GM18499 (cell line): ENCODE results near the gene ARPC1B.
"Not testable (repeated sequence)": the region's sequence is repeated elsewhere in the genome, so short reads cannot be mapped to it uniquely, and the experiment has no call there.

Experiments used
- ATAC-seq: cut with Tn5 transposase; IDR thresholded peaks from one replicate; pipeline ENCODE4 v1.9.1; 2021; ENCODE audit warnings: moderate number of reproducible peaks; ENCODE audit not compliant: insufficient read depth, unreplicated experiment

Gene ARPC1B

DNA sequence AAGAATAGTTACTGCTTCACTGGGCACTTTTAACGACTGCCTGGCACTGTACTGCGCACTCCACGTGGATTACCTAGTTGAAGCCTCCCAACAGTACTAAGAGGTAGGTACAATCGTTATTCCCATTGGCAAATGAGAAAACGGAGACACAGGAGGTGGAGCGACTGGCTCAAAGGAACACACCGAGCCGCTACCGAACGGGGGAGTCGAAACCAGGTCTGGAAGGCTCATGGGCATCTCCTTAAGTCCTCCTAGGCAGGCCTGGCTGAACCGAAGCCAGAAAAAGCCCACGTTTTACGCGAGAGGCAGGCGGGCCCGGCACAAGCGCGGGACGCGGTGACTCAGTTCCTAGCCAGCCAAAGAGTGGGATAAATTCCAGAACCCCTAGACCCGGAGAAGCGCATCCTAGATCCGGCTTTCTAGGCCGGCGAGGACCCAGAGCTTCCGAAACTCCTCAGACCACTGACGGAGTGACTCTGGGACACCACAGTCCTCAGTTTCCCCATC, 33.4 kb downstream of the ARPC1B start:
- ATAC-seq: no peak

DNA sequence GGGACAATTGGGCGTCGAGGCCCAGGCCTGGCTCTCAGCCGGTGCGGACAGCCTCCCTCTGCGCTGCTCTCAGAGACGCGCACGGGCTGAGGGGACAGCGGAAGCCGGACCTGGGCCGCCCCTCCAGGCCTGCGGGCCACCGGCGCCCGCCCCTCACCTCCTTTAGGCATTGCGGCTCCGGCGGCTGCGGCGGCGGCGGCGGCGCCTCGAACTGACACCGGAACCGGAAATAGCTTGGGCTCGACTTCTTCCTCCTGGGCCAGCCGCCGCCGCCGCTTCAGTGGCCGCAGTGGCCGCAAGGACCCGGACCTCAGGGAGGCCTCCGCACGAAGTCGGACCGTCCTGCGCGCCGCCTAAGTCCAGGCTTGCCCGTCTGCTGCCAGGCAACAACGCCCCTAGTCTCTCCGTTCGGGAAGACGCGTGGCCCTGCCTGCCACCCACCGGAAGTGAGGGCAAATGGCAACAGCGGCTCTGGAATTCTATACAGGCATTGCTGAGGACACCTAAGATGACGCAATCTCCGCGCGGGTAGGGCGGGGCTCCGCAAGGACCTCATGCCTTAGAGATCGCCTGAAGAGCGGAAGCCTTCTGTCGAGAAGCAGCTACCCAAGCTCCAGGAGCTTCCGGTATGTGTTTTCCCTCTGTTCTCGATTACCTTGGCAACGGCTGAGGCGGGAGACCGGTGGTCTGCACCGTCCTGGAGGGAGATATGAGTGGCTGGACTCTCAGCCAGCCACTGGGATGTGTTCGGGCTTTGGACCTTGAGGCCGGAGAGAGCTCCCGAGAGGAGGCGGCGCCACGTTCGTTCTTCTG, 34.1 kb downstream of the ARPC1B start, which contains the start of the genes BUD31 and PDAP1:
BUD31 (plus strand) TSS at position 591 of the 813 bp plus-strand sequence. CDS start 2,124 bp downstream, outside the sequence.
PDAP1 (minus strand) TSS at position 219 of the 813 bp plus-strand sequence; CDS start at position 170, 49 bp downstream.
- ATAC-seq: peak; percentile 53

DNA sequence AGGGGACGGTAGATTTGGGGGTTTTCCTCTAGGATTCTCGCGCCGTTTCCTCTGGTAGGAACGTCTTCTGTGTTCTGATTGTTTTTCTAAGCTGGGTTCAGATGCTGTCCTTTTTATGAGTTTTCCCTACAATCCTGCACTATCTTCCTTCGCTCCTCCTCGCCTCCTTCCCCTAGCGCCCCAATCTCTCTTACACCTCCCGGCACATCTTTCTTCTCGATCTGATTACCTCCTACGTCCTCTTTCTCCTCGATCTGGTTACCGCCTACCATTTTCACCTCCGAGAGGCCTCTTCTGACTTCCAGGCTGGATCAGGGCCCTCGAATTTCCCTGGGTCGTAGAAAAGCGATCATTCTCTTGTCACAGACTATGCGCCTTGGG, 34.7 kb downstream of the ARPC1B start:
- ATAC-seq: no peak

DNA sequence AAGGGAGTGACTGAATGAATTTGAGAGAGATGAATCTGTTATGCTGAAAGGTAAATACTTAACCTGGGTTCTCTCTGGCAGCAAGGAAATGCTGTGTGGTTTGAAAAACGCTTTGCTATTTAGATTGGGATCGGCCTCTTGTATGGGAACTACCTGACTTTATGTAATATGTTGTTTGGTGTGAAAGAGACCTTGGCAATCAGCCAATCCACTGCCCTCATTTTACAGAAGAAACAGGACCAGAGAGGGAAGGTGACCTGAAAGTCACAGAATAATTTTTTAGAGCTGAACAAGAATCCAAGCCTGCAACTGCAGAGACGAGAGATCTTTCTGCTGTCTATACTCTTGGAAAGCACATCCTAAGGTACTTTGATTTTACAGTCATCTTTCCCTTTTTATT, 35.3 kb downstream of the ARPC1B start:
- no peak for ATAC-seq

DNA sequence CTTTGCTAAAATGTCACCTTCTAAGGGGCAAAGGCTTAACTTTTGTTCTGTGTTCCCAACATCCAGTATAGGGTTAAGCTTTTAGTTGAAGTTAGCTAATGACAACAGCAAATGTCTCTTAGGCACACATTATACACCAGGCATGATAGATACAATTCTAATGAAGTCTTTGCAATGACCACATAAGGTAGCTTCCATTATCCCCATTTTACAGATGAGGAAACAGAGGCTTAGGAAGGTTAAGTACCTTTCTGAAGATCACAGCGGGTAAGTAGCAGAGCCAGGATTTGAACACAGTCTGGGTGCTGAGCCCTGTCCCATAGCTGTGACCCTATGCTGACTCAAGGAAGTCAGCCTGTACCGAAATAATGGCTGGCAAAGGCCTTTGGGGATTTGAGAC, 36.1 kb downstream of the ARPC1B start:
- ATAC-seq: no peak

DNA sequence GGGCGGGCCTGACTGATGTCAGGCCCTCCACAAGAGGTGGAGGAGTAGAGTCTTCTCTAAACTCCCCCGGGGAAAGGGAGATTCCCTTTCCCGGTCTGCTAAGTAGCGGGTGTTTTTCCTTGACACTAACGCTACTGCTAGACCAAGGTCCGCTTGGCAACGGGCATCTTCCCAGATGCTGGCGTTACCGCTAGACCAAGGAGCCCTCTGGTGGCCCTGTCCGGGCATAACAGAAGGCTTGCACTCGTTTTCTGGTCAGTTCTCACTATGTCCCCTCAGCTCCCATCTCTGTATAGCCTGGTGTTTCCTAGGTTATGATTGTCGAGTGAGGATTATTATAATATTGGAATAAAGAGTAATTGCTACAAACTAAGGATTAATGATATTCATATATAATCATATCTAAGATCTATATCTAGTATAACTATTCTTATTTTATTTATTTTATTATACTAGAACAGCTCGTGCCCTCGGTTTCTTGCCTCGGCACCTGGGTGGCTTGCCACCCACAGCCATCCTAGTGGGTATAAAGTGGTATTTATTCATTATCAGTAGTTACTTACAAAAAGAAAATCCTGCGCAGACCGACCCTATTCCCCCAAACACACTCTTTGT, 41.1 kb downstream of the ARPC1B start:
- not testable (repeated sequence) for ATAC-seq

DNA sequence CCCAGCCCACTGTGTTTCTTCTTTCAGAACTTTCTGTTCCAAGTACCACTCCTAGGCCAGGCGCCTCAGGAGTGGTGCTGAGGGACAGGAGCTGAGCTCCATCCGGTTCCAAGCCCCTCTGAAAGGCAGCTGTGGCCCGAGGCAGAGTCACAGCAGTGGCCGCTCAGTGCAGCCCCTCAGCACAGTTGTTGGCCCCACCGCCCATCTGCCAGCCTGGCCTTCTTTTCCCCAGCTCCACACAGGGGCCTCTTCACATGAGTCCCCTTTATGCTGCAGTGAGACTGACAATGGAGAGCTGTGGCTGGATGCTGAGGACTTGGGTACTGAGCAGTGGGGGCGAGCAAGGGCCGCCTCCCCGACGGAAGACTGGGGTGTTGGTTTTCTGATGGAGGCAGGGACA, 43.7 kb downstream of the ARPC1B start:
- no peak for ATAC-seq

DNA sequence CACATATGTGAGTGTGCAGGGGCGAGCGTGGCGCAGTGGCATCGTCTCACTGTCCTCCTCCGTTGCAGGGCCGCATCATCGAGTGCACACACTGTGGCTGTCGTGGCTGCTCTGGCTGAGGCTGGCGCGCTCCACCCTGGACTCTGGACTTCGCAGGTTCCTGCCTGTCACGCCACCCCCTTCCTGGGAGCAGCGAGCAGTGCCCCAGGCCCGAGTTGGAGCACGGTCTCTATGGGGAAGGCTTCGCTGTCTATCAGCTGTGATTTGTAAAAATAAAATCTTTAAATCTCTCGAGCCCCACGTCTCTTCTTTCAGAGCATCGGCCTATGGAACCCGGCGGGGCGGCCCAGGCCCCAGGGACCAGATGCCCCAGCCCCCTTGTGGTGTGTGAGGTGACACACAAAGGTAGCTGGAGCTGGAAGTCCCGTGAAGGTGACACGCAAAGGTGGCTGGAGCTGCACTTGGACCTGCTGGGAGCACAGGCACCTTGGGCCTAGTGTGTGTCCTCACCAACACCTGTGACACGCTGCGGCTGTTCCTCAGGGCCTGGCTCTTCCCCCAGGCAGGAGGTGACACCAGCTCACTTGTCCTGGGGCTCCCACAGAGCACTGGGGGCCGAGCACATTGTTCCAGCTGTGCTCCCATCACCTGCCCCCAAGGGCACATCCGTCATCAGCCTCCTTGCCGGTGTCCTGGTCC, 44.9 kb downstream of the ARPC1B start:
- ATAC-seq: no peak

DNA sequence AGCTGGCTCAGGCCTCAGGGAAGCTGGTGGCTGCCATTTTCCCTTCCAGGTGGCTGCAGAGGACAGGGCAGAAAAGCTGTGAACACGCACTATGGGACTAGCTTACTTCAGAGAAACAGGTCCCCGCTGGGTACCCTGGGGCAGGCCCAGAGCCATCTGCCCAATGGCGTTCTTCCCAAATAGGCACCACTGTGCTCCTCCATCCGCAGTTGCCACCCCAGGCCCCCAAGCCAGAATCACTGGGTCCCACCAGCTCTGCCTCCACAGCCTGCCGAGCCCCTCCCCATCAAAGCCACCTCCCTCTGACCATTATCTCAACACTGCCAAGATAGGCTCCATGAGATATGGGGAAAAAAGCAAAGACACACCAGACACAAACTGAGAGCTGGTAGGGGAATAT, 45.7 kb downstream of the ARPC1B start:
- no peak for ATAC-seq

DNA sequence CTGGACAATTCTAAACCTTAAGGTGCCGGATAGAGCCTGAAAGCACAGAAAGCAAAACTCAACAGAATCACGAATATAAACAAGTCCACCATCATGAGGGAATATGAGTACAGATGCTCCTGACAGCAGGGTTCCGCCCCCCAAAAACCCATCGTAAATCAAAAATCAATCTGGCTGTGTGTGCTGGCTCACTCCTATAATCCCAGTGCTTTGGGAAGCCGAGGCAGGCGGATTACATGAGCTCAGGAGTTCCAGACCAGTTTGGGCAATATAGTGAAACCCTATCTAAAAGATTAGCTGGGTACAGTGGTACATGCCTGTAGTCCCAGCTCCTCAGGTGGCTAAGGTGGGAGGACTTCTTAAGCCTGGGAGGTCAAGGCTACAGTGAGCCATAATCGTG, 46.5 kb downstream of the ARPC1B start:
- ATAC-seq: no peak

DNA sequence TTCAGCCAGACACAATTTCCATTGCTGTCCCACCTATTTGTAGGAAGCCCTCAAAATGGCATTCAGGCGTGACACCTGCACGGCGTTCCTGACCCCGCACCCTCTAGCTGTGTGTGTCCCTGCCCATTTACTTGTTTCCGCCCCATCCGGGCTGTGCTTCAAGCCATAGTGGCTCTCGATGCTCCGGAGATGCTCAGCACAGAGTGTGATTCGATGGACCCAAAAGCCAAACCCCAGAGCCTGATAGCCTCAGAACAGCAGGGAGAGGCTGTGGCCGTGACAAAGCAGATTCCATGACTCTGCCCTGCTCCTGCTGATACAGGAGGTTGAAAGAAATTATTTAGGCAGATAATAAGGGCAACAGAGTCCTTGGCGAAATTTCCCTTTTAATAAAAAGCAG, 47.7 kb downstream of the ARPC1B start:
- ATAC-seq: no peak

DNA sequence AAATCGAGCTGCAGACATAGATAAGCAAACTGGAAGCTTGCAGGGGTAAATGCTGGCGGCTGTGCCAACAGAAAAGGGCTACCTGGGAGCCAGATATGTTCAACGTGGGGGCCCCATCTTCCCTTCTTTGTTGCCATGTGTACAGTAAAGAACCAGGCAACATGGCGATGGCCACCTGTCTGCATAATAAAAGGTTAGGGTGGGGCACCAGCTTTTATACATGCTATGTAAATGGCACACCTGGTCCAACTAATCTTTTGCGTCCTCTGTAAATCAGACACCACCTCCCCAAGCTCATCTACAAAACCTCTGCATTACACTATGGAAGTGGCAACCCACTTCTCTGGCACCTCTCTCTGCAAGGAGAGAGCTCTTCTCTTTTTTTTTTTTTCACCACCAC, 48.1 kb downstream of the ARPC1B start:
- no peak for ATAC-seq

DNA sequence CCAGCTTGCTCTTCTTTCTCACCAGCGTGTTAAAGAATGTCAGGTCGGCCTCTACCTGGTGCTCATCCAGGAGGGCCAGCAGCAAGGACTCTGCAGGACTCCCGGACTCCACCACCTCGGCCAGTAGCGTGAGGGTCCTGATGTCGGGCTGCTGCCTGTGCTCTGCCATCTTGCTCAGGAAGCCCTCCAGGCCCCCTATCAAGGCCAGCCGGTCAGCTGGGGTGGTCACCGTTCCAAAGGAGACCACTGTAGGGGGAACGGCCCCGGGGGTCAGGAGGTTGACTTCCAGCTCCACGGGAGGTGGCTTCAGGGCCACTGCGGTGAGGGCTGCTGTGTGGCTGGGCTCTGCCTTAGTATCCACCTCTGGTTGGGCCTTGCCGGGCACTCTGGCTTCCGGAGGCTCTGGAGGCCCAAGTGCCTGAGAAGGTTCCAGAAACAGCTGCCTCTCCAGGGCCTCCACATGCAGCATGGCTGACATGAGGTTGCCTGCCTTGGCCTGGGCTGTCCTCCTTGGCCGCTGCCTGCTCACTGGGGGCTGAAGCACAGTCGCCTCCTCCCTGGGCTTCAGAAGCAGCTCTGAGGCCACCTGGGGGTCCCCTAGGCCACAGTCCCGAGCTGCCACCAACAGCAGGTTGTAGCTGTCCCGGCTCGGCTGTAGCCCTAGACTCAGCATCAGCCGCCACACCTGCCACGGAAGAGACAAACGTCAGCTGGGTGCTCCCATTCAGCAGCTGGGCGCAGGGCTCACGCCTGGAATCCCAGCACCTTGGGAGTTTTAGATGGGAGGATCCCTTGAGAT, 50.6 kb downstream of the ARPC1B start:
- no peak for ATAC-seq

DNA sequence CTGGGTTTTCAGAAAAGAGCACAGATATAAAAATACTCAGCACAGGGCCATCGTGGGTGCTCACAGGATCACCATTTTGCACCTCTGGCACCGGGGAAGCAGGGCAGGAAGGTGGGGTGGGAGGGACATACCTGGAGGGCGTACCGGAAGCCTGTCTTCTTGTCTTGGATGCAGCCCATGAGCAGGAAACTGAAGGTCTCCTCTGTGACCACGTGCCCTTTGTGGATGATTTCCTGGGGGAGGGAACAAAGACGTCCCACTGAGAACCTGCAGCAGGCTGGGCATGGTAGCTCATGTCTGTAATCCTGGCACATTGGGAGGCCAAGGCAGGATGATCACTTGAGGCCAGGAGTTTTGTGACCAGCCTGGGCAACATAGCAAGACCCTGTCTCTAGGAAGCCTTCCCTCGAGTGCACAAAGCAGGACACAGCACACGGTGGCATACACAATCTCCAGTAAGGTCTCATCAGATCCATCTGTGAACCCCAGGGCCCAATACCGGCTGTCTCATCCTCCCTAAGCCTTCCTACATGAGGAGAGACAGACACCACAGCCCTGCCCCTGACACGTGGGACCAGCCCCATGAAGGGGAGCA, 54.5 kb downstream of the ARPC1B start:
- ATAC-seq: no peak

DNA sequence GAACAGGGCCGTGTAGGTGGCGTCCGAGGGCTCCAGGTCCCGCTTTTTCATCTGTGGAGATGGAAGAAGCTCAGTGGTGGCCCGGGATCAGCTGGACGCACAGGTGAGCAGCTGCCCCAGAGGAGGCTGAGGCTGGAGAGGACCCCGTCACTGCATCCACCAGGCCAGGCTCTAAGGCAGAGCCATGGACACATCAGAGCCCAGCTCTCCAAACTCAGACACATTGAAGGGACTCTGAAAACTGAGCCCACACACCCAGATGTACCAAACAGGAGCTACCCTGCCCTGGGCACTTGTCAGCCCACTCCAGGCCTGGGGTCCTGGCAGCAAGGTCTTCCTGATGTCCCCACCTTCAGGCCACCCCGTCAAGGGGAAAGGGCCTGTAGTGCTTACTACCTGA, 55.2 kb downstream of the ARPC1B start:
- no peak for ATAC-seq

DNA sequence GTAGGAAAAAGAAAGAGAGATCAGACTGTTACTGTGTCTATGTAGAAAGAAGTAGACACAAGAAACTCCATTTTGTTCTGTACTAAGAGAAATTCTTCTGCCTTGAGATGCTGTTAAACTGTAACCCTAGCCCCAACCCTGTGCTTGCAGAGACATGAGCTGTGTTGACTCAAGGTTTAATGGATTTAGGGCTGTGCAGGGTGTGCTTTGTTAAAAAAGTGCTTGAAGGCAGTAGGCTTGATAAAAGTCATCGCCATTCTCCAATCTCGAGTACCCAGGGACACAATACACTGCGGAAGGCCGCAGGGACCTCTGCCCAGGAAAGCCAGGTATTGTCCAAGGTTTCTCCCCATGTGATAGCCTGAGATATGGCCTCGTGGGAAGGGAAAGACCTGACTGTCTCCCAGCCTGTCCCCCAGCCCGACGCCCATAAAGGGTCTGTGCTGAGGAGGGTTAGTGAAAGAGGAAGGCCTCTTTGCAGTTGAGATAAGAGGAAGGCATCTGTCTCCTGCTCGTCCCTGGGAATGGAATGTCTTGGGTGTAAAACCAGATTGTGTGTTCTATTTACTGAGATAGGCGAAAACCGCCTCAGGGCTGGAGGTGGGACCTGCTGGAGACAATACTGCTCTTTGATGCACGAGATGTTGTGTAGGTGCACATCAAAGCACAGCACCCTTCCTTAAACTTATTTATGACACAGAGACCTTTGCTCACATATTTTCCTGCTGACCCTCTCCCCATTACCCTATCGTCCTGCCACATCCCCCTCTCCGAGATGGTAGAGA, 57.4 kb downstream of the ARPC1B start:
- not testable (repeated sequence) for ATAC-seq

DNA sequence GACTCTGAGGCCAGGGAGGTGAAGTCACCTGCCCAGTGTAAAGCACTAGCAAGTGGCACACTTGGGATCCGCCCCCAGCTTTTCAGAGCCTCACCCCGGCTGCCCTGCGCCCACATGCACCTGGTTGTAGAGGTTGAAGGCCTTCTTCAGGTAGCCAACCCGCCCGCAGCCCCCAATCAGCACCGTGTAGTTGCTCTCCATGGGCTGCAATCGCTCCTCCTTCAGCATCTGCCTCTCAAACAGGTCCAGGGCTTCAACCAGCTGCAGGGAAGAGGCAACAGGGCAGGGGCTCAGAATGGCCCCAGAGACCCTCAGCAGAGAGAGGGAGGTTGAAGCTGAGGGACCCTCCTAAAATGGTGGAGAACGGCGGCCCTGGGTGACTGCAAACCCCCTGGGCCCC, 58.6 kb downstream of the ARPC1B start:
- no peak for ATAC-seq

DNA sequence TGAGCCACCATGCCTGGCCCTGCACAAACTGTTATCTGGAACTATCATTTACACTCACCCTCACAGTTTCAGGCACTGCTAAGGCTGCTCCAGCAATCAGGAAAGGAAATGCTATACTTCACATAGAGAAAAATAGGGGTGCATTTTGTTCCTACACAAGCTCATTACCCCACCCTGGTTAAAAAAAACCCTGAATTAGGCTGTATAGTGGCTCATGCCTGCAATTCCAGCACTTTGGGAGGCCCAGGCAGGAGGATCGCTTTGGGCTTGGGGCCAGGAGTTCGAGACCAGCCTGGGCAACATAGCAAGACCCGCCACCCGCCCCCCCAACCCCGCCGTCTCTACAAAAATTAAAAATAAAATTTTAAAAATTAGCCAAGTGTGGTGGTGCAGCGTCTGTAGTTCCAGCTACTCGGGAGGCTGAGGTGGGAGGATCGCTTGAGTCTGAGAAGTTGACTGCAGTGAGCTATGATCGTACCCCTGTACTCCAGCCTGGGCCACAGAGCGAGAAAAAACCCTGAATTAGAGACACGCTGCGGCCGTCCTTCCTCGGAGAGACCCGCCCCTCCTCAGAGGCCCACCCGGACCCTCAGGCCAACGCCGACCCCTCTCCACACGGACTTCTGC, 63.5 kb downstream of the ARPC1B start:
- ATAC-seq: no peak
